Measurements from ENCODE around the gene DOC2A. TPM values are rescaled to one million over a fixed set of nuclear protein-coding genes. Genes with fewer than 3 reads are reported as not detected.

The DOC2A gene
- total and polyA plus RNA-seq, 12 donors: 0.27 to 2.7 (median 0.55) TPM; not detected in 6

GRCh38 chr16:29995911-29996765 lies 14.7 kb downstream of the DOC2A start, which contains the start of gene INO80E:
Gene INO80E, plus strand, starts transcription at chr16:29996241. Its CDS starts 70 bp downstream, at chr16:29996311.
- H3K4me3 ChIP-seq: peak within 1 kb of the TSS; percentile 55 to 97 (median 82)
- H3K36me3 ChIP-seq: peaks cover 0 to 63% (median 16%) of the 10 kb centered on the region in 9 donors
- no peaks in the 10 kb centered on the region for H3K9me3 ChIP-seq
- H3K4me1 ChIP-seq: peaks cover 7 to 40% (median 28%) of the 10 kb centered on the region in 9 donors
- WGBS, 2 donors: 0% methylated on average over 65 of the region's 65 CpGs
- ATAC-seq (peak; percentile 98 to 99 (median 99)), DNase-seq (peak; percentile 99 to 100)
- TF ChIP-seq CTCF (IDR thresholded peaks at IDR 0.05): peak in 1 of 9 donors; percentile 18
- no peaks in the 10 kb centered on the region for H3K27me3 ChIP-seq
- peak within 1 kb of the TSS; percentile 87 to 99 (median 96) for H3K27ac ChIP-seq
- intact Hi-C loops (cut with DNase I): loop anchor here in 6 of 10 donors (1.0 to 10.0 kb wide), 8 partner anchors 15 to 181 kb away; partner anchors contain the start of genes TMEM219 (in 3 of the 6), CDIPT (in 1 of the 6), KCTD13 (in 1 of the 6) and PAGR1 (in 1 of the 6)

- no peaks in the 10 kb centered on the region for H3K27me3 ChIP-seq
- H3K27ac ChIP-seq: peak within 1 kb of the TSS; percentile 87 to 99 (median 96)
- peak within 1 kb of the TSS; percentile 55 to 97 (median 82) for H3K4me3 ChIP-seq
- intact Hi-C loops (cut with DNase I): loop anchor here in 6 of 10 donors (1.0 to 10.0 kb wide), 8 partner anchors 15 to 181 kb away; partner anchors contain the start of genes TMEM219 (in 3 of the 6), CDIPT (in 1 of the 6), KCTD13 (in 1 of the 6) and PAGR1 (in 1 of the 6)
- peaks cover 7 to 40% (median 28%) of the 10 kb centered on the region in 9 donors for H3K4me1 ChIP-seq
- peaks cover 0 to 63% (median 22%) of the 10 kb centered on the region in 9 donors for H3K36me3 ChIP-seq
- 0% methylated on average over 53 of the region's 53 CpGs for WGBS, 2 donors
- ATAC-seq (peak; percentile 73 to 92 (median 84)), DNase-seq (peak; percentile 90)
- H3K9me3 ChIP-seq: no peaks in the 10 kb centered on the region
- TF ChIP-seq CTCF (IDR thresholded peaks at IDR 0.05): no peak
Measured at GRCh38 chr16:29995324-29995910, 15.4 kb downstream of the DOC2A start, which contains the start of gene HIRIP3. Gene HIRIP3, minus strand, starts transcription at chr16:29995617. Its CDS starts 12 bp downstream, at chr16:29995605.

- Histone ChIP-seq H3K27ac (peak overlapping the region; percentile 87 to 99 (median 96)), H3K4me1 (peaks cover 7 to 40% (median 28%) of the 10 kb centered on the region in 9 donors), H3K27me3 (no peaks in the 10 kb centered on the region), H3K4me3 (peak overlapping the region; percentile 55 to 97 (median 82)), H3K36me3 (peaks cover 0 to 63% (median 28%) of the 10 kb centered on the region in 9 donors), H3K9me3 (no peaks in the 10 kb centered on the region)
- DNase-seq (peak; percentile 44 to 61), ATAC-seq (peak; percentile 14 to 56 (median 44))
- intact Hi-C loops (cut with DNase I): loop anchor here in 6 of 10 donors (1.0 to 10.0 kb wide), 8 partner anchors 14 to 180 kb away; partner anchors contain the start of genes TMEM219 (in 3 of the 6), CDIPT (in 1 of the 6), KCTD13 (in 1 of the 6) and PAGR1 (in 1 of the 6)
- TF ChIP-seq CTCF (IDR thresholded peaks at IDR 0.05): no peak
- WGBS, 2 donors: 10 to 11% methylated on average over 24 of the region's 24 CpGs
Measured at GRCh38 chr16:29994600-29995323, 16.1 kb downstream of the DOC2A start.

Data from heart right ventricle (tissue), 16 donors.